OCI-LY1 (cell line): ENCODE results near the gene CCDC27.

ENCODE experiments used
- EZH2 ChIP-seq: fragments of 200-600 bp; sonication (generic), shearing (Covaris generic); IDR thresholded peaks from 2 replicates; pipeline ENCODE4 v1.8.0; 2017; ENCODE audit warnings: borderline replicate concordance, mixed run types, mild to moderate bottlenecking, antibody characterized with exemption, low read length, moderate library complexity, mixed read lengths
- TF ChIP-seq, protein P1 (sequence below): fragments of 200-600 bp; sonication (generic), shearing (Covaris generic); IDR thresholded peaks from 2 replicates; pipeline ENCODE4 v1.5.1; 2017; ENCODE audit warnings: mild to moderate bottlenecking, antibody characterized with exemption, low read length, moderate library complexity, mixed read lengths

DNA sequence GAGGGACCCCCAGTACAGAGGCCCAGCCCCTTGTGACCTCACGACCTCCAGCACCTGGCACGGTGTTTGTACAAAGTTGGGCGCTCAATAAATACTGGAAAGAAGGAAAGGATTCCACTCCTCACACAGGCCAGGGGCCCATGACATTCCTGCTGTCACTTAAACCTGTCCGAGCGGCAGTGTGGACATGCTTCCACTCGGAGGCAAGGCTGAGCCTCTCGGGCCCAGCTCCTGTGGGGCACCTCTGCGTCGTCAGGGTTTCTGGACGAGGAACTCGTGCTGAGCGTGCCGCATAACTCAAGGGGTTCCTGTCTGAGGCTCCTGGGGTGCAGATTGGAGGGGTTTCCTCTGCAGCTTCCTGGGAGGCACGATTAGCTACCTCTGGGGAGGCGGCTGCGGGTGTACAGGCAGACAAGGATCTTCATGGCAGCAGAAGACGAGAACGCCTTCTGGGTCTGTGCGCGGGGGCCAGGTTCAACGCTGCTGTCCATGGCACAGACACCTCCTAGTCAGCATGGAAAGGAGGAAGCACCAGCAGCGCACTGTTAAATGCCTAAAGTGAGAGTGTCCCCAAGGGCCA is 16.7 kb downstream of the CCDC27 start:
- TF ChIP-seq, protein P1, sequence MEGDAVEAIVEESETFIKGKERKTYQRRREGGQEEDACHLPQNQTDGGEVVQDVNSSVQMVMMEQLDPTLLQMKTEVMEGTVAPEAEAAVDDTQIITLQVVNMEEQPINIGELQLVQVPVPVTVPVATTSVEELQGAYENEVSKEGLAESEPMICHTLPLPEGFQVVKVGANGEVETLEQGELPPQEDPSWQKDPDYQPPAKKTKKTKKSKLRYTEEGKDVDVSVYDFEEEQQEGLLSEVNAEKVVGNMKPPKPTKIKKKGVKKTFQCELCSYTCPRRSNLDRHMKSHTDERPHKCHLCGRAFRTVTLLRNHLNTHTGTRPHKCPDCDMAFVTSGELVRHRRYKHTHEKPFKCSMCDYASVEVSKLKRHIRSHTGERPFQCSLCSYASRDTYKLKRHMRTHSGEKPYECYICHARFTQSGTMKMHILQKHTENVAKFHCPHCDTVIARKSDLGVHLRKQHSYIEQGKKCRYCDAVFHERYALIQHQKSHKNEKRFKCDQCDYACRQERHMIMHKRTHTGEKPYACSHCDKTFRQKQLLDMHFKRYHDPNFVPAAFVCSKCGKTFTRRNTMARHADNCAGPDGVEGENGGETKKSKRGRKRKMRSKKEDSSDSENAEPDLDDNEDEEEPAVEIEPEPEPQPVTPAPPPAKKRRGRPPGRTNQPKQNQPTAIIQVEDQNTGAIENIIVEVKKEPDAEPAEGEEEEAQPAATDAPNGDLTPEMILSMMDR, result no peak
- no peak for TF ChIP-seq EZH2
